OCI-LY7 (cell line): Measurements from ENCODE around the gene ECSIT. TPM values are rescaled to one million over a fixed set of nuclear protein-coding genes. Genes with fewer than 3 reads are reported as not detected.

Experiments used
- BruUV-seq: library from RNA; stranded (reverse); fragments of 400-500 nt; replicated peaks from 2 replicates; lab custom pipeline; 2021; lab: Mats Ljungman, UMichigan
- CTCF ChIA-PET: fragments of 300-600 bp; sonication (Branson Sonifier 250); formaldehyde crosslinking; loops from one replicate; lab custom pipeline; 2022; ENCODE audit warnings: antibody characterized with exemption; ENCODE audit not compliant: unreplicated experiment; lab: Charles Lee
- POLR2A ChIA-PET: fragments of 300-600 bp; sonication (Branson Sonifier 250); formaldehyde crosslinking; loops from one replicate; lab custom pipeline; 2022; ENCODE audit warnings: antibody characterized with exemption; lab: Charles Lee
- DNase-seq: peaks from one replicate; pipeline ENCODE4 v3.0.0-alpha.2; 2015; ENCODE audit warnings: low spot score
- H2AFZ ChIP-seq: fragments of 200-600 bp; sonication (generic), shearing (Covaris generic); 2 replicates; pipeline ENCODE4 v1.6.1; 2014; ENCODE audit warnings: mild to moderate bottlenecking, antibody characterized with exemption, low read length, moderate library complexity
- H3K27ac ChIP-seq: fragments of 200-600 bp; sonication (generic); 2 replicates; pipeline ENCODE4 v1.5.1; 2014; ENCODE audit warnings: mixed run types, low read depth, mild to moderate bottlenecking, moderate library complexity, low read length, inconsistent platforms; ENCODE audit not compliant: poor library complexity, severe bottlenecking
- H3K36me3 ChIP-seq: fragments of 200-600 bp; sonication (generic); 2 replicates; pipeline ENCODE4 v1.6.1; 2014; ENCODE audit warnings: mild to moderate bottlenecking, antibody characterized with exemption, low read length, moderate library complexity, mixed read lengths; ENCODE audit not compliant: insufficient read depth
- H3K4me1 ChIP-seq: fragments of 200-600 bp; sonication (generic); 2 replicates; pipeline ENCODE4 v1.5.1; 2014; ENCODE audit warnings: mild to moderate bottlenecking, low read length; ENCODE audit not compliant: insufficient read depth, poor library complexity, severe bottlenecking
- H3K4me2 ChIP-seq: fragments of 200-600 bp; sonication (generic); 2 replicates; pipeline ENCODE4 v1.6.1; 2014; ENCODE audit warnings: mild to moderate bottlenecking, low read length
- H3K4me3 ChIP-seq: fragments of 200-600 bp; sonication (generic); 2 replicates; pipeline ENCODE4 v1.5.1; 2014; ENCODE audit warnings: mild to moderate bottlenecking, low read depth, low read length; ENCODE audit not compliant: poor library complexity, severe bottlenecking
- H3K79me2 ChIP-seq: fragments of 200-600 bp; sonication (generic); 2 replicates; pipeline ENCODE4 v1.6.1; 2016; ENCODE audit warnings: low read depth, mild to moderate bottlenecking, low read length, moderate library complexity, mixed read lengths; ENCODE audit not compliant: insufficient read depth
- H3K9me2 ChIP-seq: fragments of 200-600 bp; sonication (generic); 2 replicates; pipeline ENCODE4 v1.6.1; 2016; ENCODE audit warnings: mild to moderate bottlenecking, low read length, mixed read lengths; ENCODE audit not compliant: insufficient read depth
- H3K9me3 ChIP-seq: fragments of 200-600 bp; sonication (generic); 2 replicates; pipeline ENCODE4 v1.6.1; 2014; ENCODE audit warnings: mild to moderate bottlenecking, mixed run types, low read length, mixed read lengths
- H4K20me1 ChIP-seq: fragments of 200-600 bp; sonication (generic); 2 replicates; pipeline ENCODE4 v1.6.1; 2014; ENCODE audit warnings: mild to moderate bottlenecking, antibody characterized with exemption, low read length, moderate library complexity, mixed read lengths; ENCODE audit not compliant: insufficient read depth
- EZH2phosphoT487 ChIP-seq: fragments of 200-600 bp; sonication (generic); IDR thresholded peaks from 2 replicates; pipeline ENCODE4 v1.6.1; 2018; ENCODE audit warnings: low read depth, borderline replicate concordance, mild to moderate bottlenecking, mixed run types, antibody characterized with exemption, low read length, moderate library complexity, mixed read lengths
- intact Hi-C: fragments of 100-400 bp; cut with micrococcal nuclease; formaldehyde crosslinking; loops from one replicate; pipeline ENCODE4 v1.10.0; 2022; ENCODE audit not compliant: unreplicated experiment
- total RNA-seq, 2 experiments: library from RNA; depleted of rRNA in 1 of 2; stranded (reverse); fragments of >200 nt in 1 of 2; shearing (Covaris generic) in 1 of 2; gene quantifications; 2 replicates each; pipeline ENCODE4 v1.2.3, GENCODE V29; 2014 to 2022
- TF ChIP-seq, protein P1 (sequence below): fragments of 200-600 bp; sonication (generic); conservative IDR thresholded peaks from 2 replicates; pipeline ENCODE4 v1.5.1; 2014; ENCODE audit warnings: mild to moderate bottlenecking, antibody characterized with exemption, low read length, moderate library complexity, mixed read lengths

Gene ECSIT
- total RNA-seq, 2 experiments from 2014 or later, result 40.6 to 59.5 TPM

DNA sequence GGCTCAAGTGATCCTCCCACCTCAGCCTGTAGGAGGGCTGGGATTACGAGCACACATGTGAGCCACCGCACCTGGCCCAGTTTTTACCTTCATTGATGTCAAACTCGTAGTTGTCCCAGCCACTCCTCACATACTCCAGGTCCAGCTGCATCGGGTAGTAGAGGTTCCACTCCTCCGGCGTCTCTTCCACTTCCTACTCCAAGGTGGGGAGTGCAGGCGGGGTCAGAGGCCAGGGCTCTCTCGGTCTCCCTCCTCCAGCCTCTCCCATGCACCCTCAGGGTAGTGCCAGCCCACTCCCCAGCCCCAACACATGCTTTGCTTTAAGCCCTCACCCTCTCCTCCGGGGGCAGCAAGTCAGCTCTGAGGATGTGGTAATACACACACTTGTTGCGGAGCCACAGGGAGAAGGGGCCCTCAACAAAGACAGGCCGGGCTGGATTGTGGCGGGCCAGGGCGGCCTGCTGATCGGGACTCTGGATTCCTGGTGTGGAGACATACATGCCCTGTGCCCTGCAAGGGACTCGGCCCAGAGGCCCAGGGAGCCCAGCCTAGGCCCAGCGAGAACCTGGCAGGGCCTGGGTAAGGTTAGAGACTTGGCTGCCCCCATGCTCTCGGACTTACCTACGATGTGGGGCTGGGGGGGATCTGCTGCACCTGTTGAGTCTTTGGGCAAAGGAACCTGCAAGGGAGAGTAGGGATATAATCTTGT is 21.4 kb downstream of the ECSIT start:
- H3K79me2 ChIP-seq, result peaks cover 11% of the 10 kb centered on the region; the same call in 1 of the 2 replicates
- H3K27ac ChIP-seq, result no peak overlapping the region
- CTCF ChIA-PET, result no interaction called here
- no TSS peak for BruUV-seq
- H3K4me2 ChIP-seq, result peak overlapping the region; percentile 95
- TF ChIP-seq, protein P1, sequence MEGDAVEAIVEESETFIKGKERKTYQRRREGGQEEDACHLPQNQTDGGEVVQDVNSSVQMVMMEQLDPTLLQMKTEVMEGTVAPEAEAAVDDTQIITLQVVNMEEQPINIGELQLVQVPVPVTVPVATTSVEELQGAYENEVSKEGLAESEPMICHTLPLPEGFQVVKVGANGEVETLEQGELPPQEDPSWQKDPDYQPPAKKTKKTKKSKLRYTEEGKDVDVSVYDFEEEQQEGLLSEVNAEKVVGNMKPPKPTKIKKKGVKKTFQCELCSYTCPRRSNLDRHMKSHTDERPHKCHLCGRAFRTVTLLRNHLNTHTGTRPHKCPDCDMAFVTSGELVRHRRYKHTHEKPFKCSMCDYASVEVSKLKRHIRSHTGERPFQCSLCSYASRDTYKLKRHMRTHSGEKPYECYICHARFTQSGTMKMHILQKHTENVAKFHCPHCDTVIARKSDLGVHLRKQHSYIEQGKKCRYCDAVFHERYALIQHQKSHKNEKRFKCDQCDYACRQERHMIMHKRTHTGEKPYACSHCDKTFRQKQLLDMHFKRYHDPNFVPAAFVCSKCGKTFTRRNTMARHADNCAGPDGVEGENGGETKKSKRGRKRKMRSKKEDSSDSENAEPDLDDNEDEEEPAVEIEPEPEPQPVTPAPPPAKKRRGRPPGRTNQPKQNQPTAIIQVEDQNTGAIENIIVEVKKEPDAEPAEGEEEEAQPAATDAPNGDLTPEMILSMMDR, result no peak
- no peak for TF ChIP-seq EZH2phosphoT487
- no peak overlapping the region for H2AFZ ChIP-seq
- H3K9me3 ChIP-seq, result no peaks in the 10 kb centered on the region
- peaks cover 23% of the 10 kb centered on the region for H3K4me1 ChIP-seq
- peak overlapping the region; percentile 82 for H3K4me3 ChIP-seq
- no peaks in the 10 kb centered on the region for H4K20me1 ChIP-seq
- intact Hi-C loops, result no loop called here
- POLR2A ChIA-PET, result interaction anchor here (0.6 kb wide), 1 partner anchor 306 kb away, joined by 4 read pairs; no protein-coding TSS in a partner anchor
- H3K36me3 ChIP-seq, result peaks cover 23% of the 10 kb centered on the region
- no peak for DNase-seq
- H3K9me2 ChIP-seq, result no peaks in the 10 kb centered on the region

DNA sequence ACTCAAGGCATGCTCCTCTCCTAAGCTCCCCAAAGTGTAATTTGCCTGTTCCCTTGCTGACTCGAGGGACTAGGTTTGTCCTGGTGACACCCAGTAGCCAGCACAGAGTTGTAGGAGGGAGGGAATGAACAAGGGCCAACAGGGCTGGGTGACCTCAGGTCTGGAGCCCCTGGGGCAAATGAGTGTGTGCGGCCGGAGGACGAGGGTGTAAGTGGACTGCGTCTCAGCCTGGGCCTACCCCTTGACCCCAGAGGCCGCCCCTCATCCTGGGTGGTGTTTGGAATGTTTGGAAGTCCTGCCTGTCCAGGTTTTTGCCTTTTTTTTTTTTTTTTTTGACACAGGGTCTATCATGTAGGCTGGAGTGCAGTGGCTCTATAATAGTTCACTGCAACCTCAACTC is 22.0 kb downstream of the ECSIT start:
- Histone ChIP-seq H3K9me2 (no peaks in the 10 kb centered on the region), H3K79me2 (peaks cover 11% of the 10 kb centered on the region; the same call in 1 of the 2 replicates), H2AFZ (no peak overlapping the region), H3K4me1 (peaks cover 23% of the 10 kb centered on the region), H4K20me1 (no peaks in the 10 kb centered on the region), H3K4me3 (peak overlapping the region; percentile 82), H3K27ac (peak overlapping the region; percentile 76), H3K4me2 (peak overlapping the region; percentile 95), H3K36me3 (peaks cover 21% of the 10 kb centered on the region; the same call in 1 of the 2 replicates), H3K9me3 (no peaks in the 10 kb centered on the region)
- CTCF ChIA-PET, result no interaction called here
- POLR2A ChIA-PET, result interaction anchor here (0.6 to 0.7 kb wide), 2 partner anchors 30 to 305 kb away, joined by 4 to 11 read pairs; no protein-coding TSS in a partner anchor
- no TSS peak for BruUV-seq
- intact Hi-C loops, result no loop called here
- DNase-seq, result peak; percentile 12
- TF ChIP-seq, protein P1, result no peak
- TF ChIP-seq EZH2phosphoT487, result no peak

DNA sequence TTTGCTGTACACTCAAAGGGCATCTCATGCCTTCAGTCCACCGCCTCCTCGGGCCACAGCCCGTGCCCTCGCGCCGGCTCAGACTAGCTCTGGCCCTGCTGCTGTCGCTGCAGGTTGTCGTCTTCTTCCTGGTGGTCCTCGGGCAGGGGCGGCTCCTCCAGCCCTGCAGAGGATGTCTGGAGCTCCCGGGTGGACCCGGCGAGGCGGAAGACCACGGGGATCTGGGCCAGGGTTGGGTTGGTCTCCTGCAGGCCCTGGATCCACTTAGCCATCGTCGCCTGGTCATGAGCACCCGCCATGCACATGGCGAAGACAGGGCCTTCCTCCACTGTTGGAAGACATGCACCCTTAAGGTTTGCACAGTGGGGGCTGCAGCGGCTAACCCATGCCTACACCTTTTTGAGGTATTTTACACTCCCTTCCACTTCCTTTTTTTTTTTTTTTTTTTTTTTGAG is 22.8 kb downstream of the ECSIT start:
- H4K20me1 ChIP-seq, result no peaks in the 10 kb centered on the region
- peak overlapping the region; percentile 82 for H3K4me3 ChIP-seq
- H3K4me2 ChIP-seq, result peak overlapping the region; percentile 95
- H3K9me2 ChIP-seq, result no peaks in the 10 kb centered on the region
- no peaks in the 10 kb centered on the region for H3K9me3 ChIP-seq
- peaks cover 11% of the 10 kb centered on the region; the same call in 1 of the 2 replicates for H3K79me2 ChIP-seq
- H3K36me3 ChIP-seq, result peaks cover 15% of the 10 kb centered on the region; the same call in 1 of the 2 replicates
- DNase-seq, result peak; percentile 68
- CTCF ChIA-PET, result no interaction called here
- H3K4me1 ChIP-seq, result peaks cover 23% of the 10 kb centered on the region
- POLR2A ChIA-PET, result interaction anchor here (0.7 kb wide), 1 partner anchor 30 kb away, joined by 11 read pairs; no protein-coding TSS in a partner anchor
- H2AFZ ChIP-seq, result peak overlapping the region; percentile 60; the same call in 1 of the 2 replicates
- TF ChIP-seq, protein P1, result no peak
- TF ChIP-seq EZH2phosphoT487, result no peak
- peak overlapping the region; percentile 76 for H3K27ac ChIP-seq
- intact Hi-C loops, result no loop called here
- BruUV-seq, result TSS peak; percentile 87
